NCI-H2196 (cell line): ENCODE results near the gene IRAK3.

Experiments used
- DNase-seq: peaks from one replicate; lab custom pipeline; 2025; ENCODE audit not compliant: unreplicated experiment; lab: John Stamatoyannopoulos, UW

Gene IRAK3

DNA sequence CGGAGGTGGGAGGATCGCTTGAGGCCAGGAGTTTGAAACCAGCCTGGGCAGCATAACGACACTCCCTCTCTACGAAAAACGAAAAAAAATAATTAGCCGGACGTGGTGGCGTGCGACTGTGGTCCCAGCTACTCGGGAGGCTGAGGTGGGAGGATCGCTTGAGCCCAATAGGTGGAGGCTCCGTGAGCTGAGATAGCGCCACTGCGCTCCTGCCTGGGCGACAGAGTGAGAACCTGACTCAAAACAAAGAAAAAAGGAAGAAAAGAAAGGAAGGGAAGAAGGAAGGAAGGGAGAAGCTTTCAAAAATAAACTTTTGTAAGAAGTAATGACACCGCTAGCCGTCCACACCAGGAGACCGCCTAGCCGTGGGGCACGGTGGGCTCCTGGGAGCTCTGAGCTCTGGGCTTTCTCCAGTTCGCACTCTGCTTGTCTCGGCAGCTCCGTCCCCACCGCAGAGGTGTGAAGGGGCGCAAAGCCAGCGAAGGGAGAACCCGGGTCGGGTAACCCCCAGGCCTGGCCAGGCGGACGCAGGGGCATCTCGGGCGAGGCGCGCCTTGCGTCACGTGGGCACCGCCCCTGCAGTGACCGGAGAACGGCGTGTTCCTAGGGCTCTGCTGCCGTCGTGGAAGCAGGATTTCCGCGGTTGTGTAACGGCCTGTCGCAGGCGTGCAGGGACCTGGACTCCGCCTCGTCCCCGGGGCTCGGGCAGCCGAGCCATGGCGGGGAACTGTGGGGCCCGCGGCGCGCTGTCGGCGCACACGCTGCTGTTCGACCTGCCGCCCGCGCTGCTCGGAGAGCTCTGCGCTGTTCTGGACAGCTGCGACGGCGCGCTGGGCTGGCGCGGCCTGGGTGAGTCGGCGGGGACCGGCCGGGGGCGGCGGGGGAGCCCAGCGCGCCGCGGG lies at the start of gene IRAK3:
TSS of gene IRAK3 (plus strand) at position 631 of the 902 bp plus-strand sequence. CDS start at position 717, 86 bp downstream.
- no peak for DNase-seq

DNA sequence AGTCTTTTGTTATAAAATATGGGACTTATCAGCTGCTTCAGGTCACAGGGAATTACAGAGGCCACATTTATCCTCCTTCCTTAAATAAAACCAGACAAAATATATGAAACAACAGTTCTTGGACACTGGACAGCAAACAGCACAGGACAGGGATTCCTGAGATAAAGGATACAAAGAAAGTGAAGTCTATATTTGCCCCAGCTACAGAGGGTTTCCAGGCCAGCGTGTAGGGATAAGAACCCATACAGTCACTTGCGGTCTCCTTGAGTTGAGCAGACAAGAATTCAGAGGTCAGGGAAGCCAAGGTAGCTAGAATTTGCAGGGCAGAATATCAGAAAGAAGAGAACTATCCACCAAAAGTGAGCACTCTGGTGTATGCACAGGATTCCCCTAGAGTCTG lies 49.7 kb upstream of the IRAK3 start:
- no peak for DNase-seq

GRCh38 chr12:66140731-66141130 lies 48.3 kb upstream of the IRAK3 start:
- no peak for DNase-seq

- no peak for DNase-seq
Observed at GRCh38 chr12:66141299-66141698, 47.7 kb upstream of the IRAK3 start.

GRCh38 chr12:66142826-66143225 lies 46.2 kb upstream of the IRAK3 start:
- no peak for DNase-seq

- no peak for DNase-seq
Observed at GRCh38 chr12:66143868-66144267, 45.1 kb upstream of the IRAK3 start.

DNA sequence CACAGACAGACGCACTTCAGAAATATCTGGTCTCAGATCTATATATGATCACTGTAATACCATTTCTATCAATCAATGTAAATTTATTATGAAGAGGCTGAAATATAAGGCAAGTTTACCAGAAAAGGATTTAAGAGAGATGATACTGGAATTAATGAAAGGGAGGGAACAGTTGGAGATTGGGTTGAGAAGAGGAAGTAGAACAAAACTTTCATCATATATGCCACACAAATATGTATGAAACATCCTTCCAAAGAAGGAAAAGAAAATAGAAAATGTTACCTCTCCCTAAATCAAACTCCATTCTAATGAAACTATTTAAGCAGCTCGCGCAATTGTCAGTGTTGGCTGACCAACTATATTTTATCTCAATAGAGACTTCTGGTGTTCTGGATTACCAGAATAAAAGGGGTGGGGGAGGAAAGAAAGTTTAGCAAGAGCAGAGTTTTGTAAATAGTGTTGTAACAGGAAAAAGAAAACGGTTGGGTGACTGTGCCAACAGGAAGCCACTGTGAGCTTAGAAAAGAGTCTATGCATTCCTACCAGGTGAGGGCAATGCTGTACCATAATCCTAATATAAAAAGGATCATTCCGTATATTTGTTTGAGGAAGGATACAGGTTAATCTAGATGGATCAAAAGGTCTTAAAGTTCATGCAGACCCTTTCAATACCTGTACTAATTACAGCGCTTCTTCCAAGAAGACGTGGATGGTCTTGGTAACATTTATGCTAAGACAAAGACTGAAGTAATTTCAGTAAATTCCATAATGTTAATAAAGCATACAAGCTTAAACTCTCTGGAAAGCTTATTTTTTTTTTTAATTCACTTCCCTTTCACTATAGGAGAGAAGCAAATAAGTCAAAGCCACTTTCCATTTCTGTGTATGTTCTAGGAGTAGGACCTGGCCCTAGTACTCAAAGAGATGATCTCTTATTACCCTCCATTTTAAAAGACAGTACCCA lies 43.9 kb upstream of the IRAK3 start:
- peak; percentile 45 for DNase-seq

- no peak for DNase-seq
Observed at GRCh38 chr12:66149702-66150398, 39.2 kb upstream of the IRAK3 start.

DNA sequence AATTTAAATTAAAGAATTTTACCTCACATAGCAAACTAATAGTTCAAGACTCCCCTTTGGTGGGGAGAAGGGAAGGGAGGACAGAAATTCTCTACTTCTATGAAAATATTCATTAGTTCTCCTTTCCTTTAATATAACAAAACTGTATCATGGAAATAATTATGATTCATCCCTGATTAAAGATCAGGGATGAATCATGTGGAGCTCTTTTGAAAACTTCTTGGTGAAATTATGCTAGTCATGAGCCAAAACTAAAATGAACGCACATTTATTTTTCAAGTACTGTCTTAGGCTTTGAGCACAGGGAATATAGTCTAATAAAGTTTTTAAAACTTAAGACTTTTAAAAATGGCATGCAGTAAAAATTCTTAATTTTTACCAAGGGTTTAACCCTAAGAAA lies 36.3 kb upstream of the IRAK3 start:
- DNase-seq, result no peak

DNA sequence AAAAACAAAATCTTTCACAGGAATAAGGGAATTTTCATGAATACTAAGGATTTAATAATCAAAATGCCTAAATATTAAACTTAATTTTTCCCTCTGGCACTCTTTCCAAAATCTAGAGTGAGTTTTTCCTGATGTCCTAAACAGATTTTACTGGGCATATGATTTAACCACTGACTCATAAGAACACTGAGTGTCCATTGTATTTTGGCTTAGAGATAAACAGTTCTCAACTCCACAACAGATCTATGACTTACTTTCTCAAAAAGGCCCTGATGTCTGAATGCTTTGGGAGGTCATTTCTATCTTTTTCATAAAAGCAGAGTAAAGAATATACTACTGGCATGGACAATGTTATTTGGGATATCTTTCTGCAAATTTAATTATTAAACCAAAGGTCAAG lies 34.2 kb upstream of the IRAK3 start:
- DNase-seq, result no peak

- no peak for DNase-seq
Observed at GRCh38 chr12:66156654-66157053, 32.4 kb upstream of the IRAK3 start.

GRCh38 chr12:66159123-66159522 lies 29.9 kb upstream of the IRAK3 start:
- no peak for DNase-seq

DNA sequence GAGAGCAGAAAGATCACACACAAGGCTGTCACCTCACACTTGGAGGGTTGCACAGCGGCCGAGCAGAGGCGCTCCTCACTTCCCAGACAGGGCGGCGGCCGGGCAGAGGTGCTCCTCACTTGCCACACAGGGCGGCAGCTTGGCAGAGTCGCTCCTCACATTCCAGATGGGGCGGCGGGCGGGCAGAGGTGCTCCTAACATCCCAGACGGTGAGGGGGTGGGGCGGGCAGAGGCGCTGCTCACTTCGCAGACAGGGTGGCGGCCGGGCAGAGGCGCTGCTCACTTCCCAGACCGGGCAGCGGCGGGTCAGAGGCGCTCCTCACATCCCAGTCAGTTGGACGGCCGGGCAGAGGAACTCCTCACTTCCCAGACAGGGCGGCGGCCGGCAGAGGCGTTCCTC lies 28.3 kb upstream of the IRAK3 start:
- no peak for DNase-seq

GRCh38 chr12:66162701-66163100 lies 26.3 kb upstream of the IRAK3 start:
- no peak for DNase-seq

DNA sequence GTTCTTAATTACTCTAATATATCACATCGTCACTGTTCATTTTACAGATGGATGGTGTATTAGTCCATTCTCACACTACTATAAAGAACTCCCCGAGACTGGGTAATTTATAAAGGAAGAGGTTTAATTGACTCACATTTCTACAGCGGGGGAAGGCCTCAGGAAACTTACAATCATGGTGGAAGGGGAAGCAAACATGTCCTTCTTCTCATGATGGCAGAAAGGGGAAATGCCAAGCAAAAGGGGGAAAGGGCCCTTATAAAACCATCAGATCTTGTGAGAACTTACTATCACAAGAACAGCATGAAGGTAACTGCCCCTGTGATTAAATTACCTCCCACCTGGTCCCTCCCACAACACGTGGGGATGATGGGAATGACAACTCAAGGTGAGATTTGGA lies 25.7 kb upstream of the IRAK3 start:
- DNase-seq, result no peak

- no peak for DNase-seq
Observed at GRCh38 chr12:66164349-66164821, 24.6 kb upstream of the IRAK3 start.

DNA sequence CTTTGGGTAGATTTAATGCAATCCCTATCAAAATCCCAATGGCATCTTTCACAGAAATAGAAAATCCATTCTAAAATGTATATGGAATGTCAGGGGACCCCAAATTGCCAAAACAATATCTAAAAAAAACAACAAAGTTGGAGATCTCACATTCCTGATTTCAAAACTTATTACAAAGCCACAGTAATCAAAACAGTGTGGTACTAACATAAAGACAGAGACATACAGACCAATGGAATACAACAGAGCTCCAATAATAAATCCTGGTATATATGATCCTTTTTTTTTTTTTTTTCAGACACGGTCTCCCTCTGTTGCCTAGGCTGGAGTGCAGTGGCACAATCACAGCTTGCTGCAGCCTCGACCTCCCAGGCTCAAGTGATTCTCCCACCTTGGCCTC lies 23.9 kb upstream of the IRAK3 start:
- DNase-seq, result no peak

DNA sequence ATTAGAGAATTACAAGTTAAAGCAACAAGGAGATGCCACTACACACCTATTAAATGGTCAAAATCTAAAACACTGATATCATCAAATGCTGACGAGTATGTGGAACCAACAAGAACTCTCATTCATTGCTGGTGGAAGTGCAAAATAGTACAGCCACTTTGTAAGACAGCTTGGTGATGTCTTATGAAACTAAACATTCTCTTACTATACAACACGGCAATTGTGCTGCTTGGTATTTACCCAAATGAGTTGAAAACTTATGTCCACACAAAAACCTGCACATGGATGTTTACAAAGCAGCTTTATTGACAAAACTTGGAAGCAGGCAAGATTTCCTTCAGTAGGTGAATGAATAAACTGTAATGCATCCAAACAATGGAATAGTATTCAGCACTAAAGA lies 22.5 kb upstream of the IRAK3 start:
- DNase-seq, result no peak

DNA sequence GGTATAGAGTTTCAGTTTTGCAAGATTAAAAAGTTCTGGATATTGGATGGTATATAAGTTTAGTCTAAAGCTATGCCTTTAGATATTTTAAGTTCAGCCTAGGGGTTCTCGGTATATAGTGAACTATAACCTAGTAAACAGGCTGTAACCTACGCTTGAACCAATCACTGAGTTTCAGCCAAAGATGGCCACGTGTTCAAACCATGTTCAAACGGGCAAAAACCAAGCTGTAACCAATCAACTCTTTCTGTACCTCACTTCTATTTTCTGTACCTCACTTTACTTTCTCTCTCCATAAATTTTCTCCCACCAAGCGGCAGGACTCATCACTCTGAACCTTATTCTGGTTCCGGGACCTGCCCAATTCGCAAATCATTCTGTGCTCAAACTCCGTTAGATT lies 20.6 kb upstream of the IRAK3 start:
- no peak for DNase-seq

GRCh38 chr12:66169221-66170170 lies 19.5 kb upstream of the IRAK3 start, which contains the start of gene TMBIM4:
TSS of gene TMBIM4 (minus strand) at chr12:66169996. CDS start at chr12:66169951, 45 bp downstream.
- DNase-seq, result peak; percentile 89
